T1000 (cell line): ENCODE measurements around the gene OR4D10.

ENCODE experiments used
- DNase-seq: peaks from one replicate; lab custom pipeline; 2025; ENCODE audit warnings: mixed read lengths; lab: John Stamatoyannopoulos, UW

Gene OR4D10

DNA sequence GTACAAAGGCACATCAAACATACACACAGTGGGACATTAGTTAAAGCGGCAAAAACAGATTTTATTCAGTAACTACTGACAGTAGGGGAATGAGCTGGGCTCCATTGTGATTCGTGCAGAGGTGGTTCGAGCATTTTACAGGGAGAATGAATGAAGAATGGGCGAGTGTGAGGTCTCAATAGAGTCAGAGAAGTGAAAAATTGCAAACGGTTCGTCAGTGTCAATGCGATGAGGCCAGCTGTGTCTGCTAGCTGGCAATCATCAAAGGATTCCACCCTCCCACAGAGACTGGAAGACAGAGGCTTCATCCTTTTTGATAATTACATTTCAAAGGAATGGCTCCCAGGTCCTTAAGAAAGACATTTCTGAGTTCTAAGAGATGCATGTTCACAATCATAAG lies 55.6 kb downstream of the OR4D10 start:
- no peak for DNase-seq
